ENCODE data around the gene C6orf141. TPM values are rescaled to one million over a fixed set of nuclear protein-coding genes. Genes with fewer than 3 reads are reported as not detected.
"Not testable (repeated sequence)": the region's sequence is repeated elsewhere in the genome, so short reads cannot be mapped to it uniquely, and the experiment has no call there.

C6orf141 gene
- total RNA-seq, 1 experiment from 2014 or later: 11.7 TPM

DNA sequence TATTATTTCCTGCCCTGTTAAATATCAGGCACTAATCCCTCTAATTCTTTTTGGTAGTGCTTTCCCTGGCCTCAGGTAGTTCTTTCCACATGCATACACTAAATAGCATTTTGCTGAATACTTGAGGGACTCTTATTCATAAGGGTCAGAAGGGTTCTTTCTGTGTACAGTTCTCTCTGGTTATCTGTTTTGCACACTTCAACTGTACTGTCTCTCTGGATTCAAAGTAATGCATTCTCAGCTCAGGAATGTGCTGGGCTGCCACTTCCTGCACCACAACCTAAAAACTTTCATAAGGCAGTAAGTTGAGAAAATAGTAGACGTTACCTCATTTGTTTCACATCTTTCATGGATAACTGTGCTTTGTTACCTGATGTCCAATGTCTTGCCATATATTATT, 32.1 kb downstream of the C6orf141 start:
- no peak overlapping the region for H3K27ac ChIP-seq (ENCODE audit: low read depth, low read length, poor library complexity, severe bottlenecking)
- no peaks in the 10 kb centered on the region for H3K9me3 ChIP-seq (ENCODE audit: low read depth, low read length, poor library complexity, severe bottlenecking)
- no peak overlapping the region for H3K4me3 ChIP-seq (ENCODE audit: low read depth, low read length, poor library complexity, severe bottlenecking)
- ChIA-PET POLR2A (ENCODE audit: low non-redundant PET) (no interaction called here), CTCF (no interaction called here)
- no peaks in the 10 kb centered on the region for H3K4me1 ChIP-seq (ENCODE audit: insufficient read depth, low read length, poor library complexity, severe bottlenecking)
- DNase-seq (ENCODE audit: low spot score): no peak
- H3K36me3 ChIP-seq (ENCODE audit: insufficient read depth, low read length, poor library complexity, severe bottlenecking): no peaks in the 10 kb centered on the region
- intact Hi-C loops (cut with micrococcal nuclease; ENCODE audit: unreplicated experiment): no loop called here
- no peaks in the 10 kb centered on the region for H3K27me3 ChIP-seq (replicated peaks; ENCODE audit: insufficient read depth, low read depth, low read length, poor library complexity)
- no TSS peak for BruUV-seq (replicated peaks)
- TF ChIP-seq CTCF (conservative IDR thresholded peaks at IDR 0.05; ENCODE audit: low read depth, low read length) (no peak), EZH2 (IDR thresholded peaks at IDR 0.05; ENCODE audit: borderline replicate concordance, low read depth, low read length, poor library complexity, severe bottlenecking) (no peak)

- H3K27ac ChIP-seq (ENCODE audit: low read depth, low read length, poor library complexity, severe bottlenecking); CTCF ChIA-PET; intact Hi-C loops (cut with micrococcal nuclease; ENCODE audit: unreplicated experiment); H3K9me3 ChIP-seq (ENCODE audit: low read depth, low read length, poor library complexity, severe bottlenecking); H3K36me3 ChIP-seq (ENCODE audit: insufficient read depth, low read length, poor library complexity, severe bottlenecking); H3K4me1 ChIP-seq (ENCODE audit: insufficient read depth, low read length, poor library complexity, severe bottlenecking); H3K27me3 ChIP-seq (replicated peaks; ENCODE audit: insufficient read depth, low read depth, low read length, poor library complexity); DNase-seq (ENCODE audit: low spot score); BruUV-seq (replicated peaks); H3K4me3 ChIP-seq (ENCODE audit: low read depth, low read length, poor library complexity, severe bottlenecking): not testable (repeated sequence)
- POLR2A ChIA-PET (ENCODE audit: low non-redundant PET): interaction anchor here (0.6 kb wide), 1 partner anchor 29 kb away, joined by 3 read pairs; no protein-coding TSS in a partner anchor
These were observed 36.8 kb downstream of the C6orf141 start for GRCh38 chr6:49587262-49587661.

Other genes starting within 250 kb of the C6orf141 start
- 20.5 and 22.7 TPM in 2 replicates for gene MMUT, start 87.4 kb upstream of the C6orf141 start, total RNA-seq (2021)
- gene CENPQ, start 87.3 kb upstream of the C6orf141 start, total RNA-seq (2021): 10.7 and 11.7 TPM in 2 replicates
- not detected in 2 replicates for gene GLYATL3, start 50.7 kb upstream of the C6orf141 start, total RNA-seq (2021)
- gene RHAG, start 86.2 kb downstream of the C6orf141 start, total RNA-seq (2021): not detected in 2 replicates
- not detected in 2 replicates for gene CRISP2, start 162.9 kb downstream of the C6orf141 start, total RNA-seq (2021)
- not detected in 2 replicates for gene CRISP3, start 193.7 kb downstream of the C6orf141 start, total RNA-seq (2021)
- gene PGK2, start 236.6 kb downstream of the C6orf141 start, total RNA-seq (2021): not detected in 2 replicates

Measured in A673 (cell line).